HEK293 (cell line): ENCODE results near the gene CFAP97.

Experiments used
- HOXC10 ChIP-seq: sonication (generic); formaldehyde crosslinking; IDR thresholded peaks from 2 replicates; pipeline ENCODE4 v1.8.1; 2023; ENCODE audit warnings: mild to moderate bottlenecking, missing genetic modification reagents
- SP2 ChIP-seq: fragments of 450-650 bp; formaldehyde crosslinking; IDR thresholded peaks from 2 replicates; pipeline ENCODE4 v1.5.1; 2016; ENCODE audit warnings: missing biosample characterization, missing genetic modification characterization
- ZNF23 ChIP-seq: fragments of 450-650 bp; formaldehyde crosslinking; IDR thresholded peaks from 2 replicates; pipeline ENCODE4 v1.5.1; 2016; ENCODE audit warnings: missing biosample characterization, missing genetic modification characterization, borderline replicate concordance
- ZNF239 ChIP-seq: fragments of 450-650 bp; formaldehyde crosslinking; IDR thresholded peaks from 2 replicates; pipeline ENCODE4 v1.5.1; 2016; ENCODE audit warnings: missing biosample characterization, missing genetic modification characterization
- ZSCAN23 ChIP-seq: fragments of 450-650 bp; formaldehyde crosslinking; IDR thresholded peaks from 2 replicates; pipeline ENCODE4 v1.5.1; 2016; ENCODE audit warnings: missing biosample characterization, missing genetic modification characterization
- TF ChIP-seq, protein P1 (sequence below): fragments of 450-650 bp; formaldehyde crosslinking; IDR thresholded peaks from 2 replicates; pipeline ENCODE4 v1.5.1; 2016; ENCODE audit warnings: missing biosample characterization, missing genetic modification characterization
- TF ChIP-seq, protein P2 (sequence below): fragments of 450-650 bp; formaldehyde crosslinking; IDR thresholded peaks from 2 replicates; pipeline ENCODE4 v1.5.1; 2016; ENCODE audit warnings: missing biosample characterization, missing genetic modification characterization, low read depth
- TF ChIP-seq, protein P3 (sequence below): fragments of 450-650 bp; formaldehyde crosslinking; IDR thresholded peaks from 2 replicates; pipeline ENCODE4 v1.5.1; 2016; ENCODE audit warnings: missing biosample characterization, missing genetic modification characterization
- TF ChIP-seq, protein P4 (sequence below): fragments of 450-650 bp; formaldehyde crosslinking; IDR thresholded peaks from 2 replicates; pipeline ENCODE4 v1.5.1; 2016; ENCODE audit warnings: missing biosample characterization, missing genetic modification characterization, low read depth
- TF ChIP-seq, protein P5 (sequence below): fragments of 450-650 bp; formaldehyde crosslinking; IDR thresholded peaks from 2 replicates; pipeline ENCODE4 v1.5.1; 2016; ENCODE audit warnings: missing biosample characterization, missing genetic modification characterization
- TF ChIP-seq, protein P6 (sequence below): fragments of 450-650 bp; formaldehyde crosslinking; IDR thresholded peaks from 2 replicates; pipeline ENCODE4 v1.5.1; 2017; ENCODE audit warnings: missing biosample characterization, missing genetic modification characterization

DNA sequence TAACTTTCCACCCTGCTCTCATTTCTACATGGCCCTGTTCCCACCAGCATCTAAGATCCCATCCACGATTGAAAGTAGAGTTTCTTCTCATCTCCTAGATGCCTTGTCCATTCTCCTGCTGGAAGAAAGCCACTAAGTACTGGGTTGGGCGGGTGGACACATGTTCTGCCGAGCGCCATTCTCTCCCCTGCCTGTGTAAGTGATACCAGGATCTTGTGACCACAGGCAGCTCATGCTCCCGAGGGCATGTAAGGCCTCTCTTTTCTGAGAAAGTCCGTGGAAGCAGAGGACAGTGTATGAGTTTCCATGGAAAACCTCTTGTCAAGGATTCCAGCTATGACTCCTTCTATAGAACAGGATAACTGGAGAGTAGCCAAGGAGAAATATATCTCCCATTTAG lies 64.1 kb downstream of the CFAP97 start:
- TF ChIP-seq, protein P1, sequence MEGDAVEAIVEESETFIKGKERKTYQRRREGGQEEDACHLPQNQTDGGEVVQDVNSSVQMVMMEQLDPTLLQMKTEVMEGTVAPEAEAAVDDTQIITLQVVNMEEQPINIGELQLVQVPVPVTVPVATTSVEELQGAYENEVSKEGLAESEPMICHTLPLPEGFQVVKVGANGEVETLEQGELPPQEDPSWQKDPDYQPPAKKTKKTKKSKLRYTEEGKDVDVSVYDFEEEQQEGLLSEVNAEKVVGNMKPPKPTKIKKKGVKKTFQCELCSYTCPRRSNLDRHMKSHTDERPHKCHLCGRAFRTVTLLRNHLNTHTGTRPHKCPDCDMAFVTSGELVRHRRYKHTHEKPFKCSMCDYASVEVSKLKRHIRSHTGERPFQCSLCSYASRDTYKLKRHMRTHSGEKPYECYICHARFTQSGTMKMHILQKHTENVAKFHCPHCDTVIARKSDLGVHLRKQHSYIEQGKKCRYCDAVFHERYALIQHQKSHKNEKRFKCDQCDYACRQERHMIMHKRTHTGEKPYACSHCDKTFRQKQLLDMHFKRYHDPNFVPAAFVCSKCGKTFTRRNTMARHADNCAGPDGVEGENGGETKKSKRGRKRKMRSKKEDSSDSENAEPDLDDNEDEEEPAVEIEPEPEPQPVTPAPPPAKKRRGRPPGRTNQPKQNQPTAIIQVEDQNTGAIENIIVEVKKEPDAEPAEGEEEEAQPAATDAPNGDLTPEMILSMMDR (tag by site-specific recombination), result no peak
- TF ChIP-seq ZNF23 (tag by site-specific recombination) (no peak), HOXC10 (CRISPR knock-in tag) (no peak), ZSCAN23 (tag by site-specific recombination) (no peak), SP2 (tag by site-specific recombination) (no peak), ZNF239 (no peak)
- TF ChIP-seq, protein P2, sequence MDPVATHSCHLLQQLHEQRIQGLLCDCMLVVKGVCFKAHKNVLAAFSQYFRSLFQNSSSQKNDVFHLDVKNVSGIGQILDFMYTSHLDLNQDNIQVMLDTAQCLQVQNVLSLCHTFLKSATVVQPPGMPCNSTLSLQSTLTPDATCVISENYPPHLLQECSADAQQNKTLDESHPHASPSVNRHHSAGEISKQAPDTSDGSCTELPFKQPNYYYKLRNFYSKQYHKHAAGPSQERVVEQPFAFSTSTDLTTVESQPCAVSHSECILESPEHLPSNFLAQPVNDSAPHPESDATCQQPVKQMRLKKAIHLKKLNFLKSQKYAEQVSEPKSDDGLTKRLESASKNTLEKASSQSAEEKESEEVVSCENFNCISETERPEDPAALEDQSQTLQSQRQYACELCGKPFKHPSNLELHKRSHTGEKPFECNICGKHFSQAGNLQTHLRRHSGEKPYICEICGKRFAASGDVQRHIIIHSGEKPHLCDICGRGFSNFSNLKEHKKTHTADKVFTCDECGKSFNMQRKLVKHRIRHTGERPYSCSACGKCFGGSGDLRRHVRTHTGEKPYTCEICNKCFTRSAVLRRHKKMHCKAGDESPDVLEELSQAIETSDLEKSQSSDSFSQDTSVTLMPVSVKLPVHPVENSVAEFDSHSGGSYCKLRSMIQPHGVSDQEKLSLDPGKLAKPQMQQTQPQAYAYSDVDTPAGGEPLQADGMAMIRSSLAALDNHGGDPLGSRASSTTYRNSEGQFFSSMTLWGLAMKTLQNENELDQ, result no peak
- TF ChIP-seq, protein P3, sequence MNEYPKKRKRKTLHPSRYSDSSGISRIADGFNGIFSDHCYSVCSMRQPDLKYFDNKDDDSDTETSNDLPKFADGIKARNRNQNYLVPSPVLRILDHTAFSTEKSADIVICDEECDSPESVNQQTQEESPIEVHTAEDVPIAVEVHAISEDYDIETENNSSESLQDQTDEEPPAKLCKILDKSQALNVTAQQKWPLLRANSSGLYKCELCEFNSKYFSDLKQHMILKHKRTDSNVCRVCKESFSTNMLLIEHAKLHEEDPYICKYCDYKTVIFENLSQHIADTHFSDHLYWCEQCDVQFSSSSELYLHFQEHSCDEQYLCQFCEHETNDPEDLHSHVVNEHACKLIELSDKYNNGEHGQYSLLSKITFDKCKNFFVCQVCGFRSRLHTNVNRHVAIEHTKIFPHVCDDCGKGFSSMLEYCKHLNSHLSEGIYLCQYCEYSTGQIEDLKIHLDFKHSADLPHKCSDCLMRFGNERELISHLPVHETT (tag by site-specific recombination), result no peak
- TF ChIP-seq, protein P4, sequence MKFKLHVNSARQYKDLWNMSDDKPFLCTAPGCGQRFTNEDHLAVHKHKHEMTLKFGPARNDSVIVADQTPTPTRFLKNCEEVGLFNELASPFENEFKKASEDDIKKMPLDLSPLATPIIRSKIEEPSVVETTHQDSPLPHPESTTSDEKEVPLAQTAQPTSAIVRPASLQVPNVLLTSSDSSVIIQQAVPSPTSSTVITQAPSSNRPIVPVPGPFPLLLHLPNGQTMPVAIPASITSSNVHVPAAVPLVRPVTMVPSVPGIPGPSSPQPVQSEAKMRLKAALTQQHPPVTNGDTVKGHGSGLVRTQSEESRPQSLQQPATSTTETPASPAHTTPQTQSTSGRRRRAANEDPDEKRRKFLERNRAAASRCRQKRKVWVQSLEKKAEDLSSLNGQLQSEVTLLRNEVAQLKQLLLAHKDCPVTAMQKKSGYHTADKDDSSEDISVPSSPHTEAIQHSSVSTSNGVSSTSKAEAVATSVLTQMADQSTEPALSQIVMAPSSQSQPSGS (tag by site-specific recombination), result no peak
- TF ChIP-seq, protein P5, sequence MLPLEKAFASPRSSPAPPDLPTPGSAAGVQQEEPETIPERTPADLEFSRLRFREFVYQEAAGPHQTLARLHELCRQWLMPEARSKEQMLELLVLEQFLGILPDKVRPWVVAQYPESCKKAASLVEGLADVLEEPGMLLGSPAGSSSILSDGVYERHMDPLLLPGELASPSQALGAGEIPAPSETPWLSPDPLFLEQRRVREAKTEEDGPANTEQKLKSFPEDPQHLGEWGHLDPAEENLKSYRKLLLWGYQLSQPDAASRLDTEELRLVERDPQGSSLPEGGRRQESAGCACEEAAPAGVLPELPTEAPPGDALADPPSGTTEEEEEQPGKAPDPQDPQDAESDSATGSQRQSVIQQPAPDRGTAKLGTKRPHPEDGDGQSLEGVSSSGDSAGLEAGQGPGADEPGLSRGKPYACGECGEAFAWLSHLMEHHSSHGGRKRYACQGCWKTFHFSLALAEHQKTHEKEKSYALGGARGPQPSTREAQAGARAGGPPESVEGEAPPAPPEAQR (tag by site-specific recombination), result no peak
- TF ChIP-seq, protein P6, sequence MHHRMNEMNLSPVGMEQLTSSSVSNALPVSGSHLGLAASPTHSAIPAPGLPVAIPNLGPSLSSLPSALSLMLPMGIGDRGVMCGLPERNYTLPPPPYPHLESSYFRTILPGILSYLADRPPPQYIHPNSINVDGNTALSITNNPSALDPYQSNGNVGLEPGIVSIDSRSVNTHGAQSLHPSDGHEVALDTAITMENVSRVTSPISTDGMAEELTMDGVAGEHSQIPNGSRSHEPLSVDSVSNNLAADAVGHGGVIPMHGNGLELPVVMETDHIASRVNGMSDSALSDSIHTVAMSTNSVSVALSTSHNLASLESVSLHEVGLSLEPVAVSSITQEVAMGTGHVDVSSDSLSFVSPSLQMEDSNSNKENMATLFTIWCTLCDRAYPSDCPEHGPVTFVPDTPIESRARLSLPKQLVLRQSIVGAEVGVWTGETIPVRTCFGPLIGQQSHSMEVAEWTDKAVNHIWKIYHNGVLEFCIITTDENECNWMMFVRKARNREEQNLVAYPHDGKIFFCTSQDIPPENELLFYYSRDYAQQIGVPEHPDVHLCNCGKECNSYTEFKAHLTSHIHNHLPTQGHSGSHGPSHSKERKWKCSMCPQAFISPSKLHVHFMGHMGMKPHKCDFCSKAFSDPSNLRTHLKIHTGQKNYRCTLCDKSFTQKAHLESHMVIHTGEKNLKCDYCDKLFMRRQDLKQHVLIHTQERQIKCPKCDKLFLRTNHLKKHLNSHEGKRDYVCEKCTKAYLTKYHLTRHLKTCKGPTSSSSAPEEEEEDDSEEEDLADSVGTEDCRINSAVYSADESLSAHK (tag by site-specific recombination), result no peak
